ENCODE results near the gene C1orf53.

DNA sequence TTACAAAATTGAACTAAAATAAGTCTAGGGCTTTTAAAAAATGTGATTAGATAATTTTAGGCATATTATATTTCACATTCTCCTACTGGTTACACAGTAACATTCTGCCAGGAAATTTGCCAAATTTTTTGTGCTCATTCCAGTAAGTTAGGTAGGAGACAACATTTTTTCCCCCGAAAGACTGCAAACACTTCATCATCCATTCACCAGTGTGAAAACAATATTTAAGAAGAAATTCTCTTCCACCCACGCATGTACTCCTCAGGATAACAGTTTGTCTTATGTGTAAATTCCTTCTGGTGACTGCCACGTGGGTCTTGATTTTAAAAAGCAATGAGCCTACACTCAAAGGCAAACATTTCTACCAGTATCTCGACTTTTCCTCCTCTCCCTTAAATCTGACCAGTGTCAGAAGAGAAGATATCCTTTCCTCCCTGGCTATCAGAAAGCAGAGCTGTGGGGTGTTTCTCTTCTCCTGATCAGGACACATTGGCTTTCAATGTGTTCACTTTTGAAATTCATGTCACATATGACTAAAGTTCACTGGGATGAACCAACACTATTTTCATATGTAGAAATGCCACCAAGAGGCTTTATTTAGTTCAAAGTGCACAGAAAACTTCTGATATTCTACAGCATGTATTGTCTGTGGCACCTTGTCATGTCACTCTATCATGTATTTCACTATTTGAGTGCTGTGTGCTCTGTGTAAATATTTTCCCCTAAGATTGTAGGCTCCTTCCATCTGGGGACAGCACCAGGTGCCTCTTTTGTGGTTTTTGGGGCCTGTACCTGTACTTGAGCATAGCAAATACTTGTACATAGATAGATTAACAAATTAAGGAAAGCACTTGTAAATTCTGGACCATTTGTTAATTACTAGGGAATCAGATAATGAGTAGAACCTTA lies 53.3 kb downstream of the C1orf53 start:
- TF ChIP-seq, protein P1, sequence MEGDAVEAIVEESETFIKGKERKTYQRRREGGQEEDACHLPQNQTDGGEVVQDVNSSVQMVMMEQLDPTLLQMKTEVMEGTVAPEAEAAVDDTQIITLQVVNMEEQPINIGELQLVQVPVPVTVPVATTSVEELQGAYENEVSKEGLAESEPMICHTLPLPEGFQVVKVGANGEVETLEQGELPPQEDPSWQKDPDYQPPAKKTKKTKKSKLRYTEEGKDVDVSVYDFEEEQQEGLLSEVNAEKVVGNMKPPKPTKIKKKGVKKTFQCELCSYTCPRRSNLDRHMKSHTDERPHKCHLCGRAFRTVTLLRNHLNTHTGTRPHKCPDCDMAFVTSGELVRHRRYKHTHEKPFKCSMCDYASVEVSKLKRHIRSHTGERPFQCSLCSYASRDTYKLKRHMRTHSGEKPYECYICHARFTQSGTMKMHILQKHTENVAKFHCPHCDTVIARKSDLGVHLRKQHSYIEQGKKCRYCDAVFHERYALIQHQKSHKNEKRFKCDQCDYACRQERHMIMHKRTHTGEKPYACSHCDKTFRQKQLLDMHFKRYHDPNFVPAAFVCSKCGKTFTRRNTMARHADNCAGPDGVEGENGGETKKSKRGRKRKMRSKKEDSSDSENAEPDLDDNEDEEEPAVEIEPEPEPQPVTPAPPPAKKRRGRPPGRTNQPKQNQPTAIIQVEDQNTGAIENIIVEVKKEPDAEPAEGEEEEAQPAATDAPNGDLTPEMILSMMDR (IDR thresholded peaks at IDR 0.05; ENCODE audit: poor library complexity, severe bottlenecking), result no peak
- TF ChIP-seq EZH2 (IDR thresholded peaks at IDR 0.05; ENCODE audit: borderline replicate concordance, insufficient read depth, low read length, poor library complexity, severe bottlenecking) (no peak), POLR2AphosphoS5 (IDR thresholded peaks at IDR 0.05) (no peak), RAD21 (conservative IDR thresholded peaks at IDR 0.05) (no peak), EP300 (conservative IDR thresholded peaks at IDR 0.05; ENCODE audit: poor library complexity, severe bottlenecking) (no peak), MXI1 (conservative IDR thresholded peaks at IDR 0.05; ENCODE audit: poor library complexity, severe bottlenecking) (no peak)
- TF ChIP-seq, protein P2, sequence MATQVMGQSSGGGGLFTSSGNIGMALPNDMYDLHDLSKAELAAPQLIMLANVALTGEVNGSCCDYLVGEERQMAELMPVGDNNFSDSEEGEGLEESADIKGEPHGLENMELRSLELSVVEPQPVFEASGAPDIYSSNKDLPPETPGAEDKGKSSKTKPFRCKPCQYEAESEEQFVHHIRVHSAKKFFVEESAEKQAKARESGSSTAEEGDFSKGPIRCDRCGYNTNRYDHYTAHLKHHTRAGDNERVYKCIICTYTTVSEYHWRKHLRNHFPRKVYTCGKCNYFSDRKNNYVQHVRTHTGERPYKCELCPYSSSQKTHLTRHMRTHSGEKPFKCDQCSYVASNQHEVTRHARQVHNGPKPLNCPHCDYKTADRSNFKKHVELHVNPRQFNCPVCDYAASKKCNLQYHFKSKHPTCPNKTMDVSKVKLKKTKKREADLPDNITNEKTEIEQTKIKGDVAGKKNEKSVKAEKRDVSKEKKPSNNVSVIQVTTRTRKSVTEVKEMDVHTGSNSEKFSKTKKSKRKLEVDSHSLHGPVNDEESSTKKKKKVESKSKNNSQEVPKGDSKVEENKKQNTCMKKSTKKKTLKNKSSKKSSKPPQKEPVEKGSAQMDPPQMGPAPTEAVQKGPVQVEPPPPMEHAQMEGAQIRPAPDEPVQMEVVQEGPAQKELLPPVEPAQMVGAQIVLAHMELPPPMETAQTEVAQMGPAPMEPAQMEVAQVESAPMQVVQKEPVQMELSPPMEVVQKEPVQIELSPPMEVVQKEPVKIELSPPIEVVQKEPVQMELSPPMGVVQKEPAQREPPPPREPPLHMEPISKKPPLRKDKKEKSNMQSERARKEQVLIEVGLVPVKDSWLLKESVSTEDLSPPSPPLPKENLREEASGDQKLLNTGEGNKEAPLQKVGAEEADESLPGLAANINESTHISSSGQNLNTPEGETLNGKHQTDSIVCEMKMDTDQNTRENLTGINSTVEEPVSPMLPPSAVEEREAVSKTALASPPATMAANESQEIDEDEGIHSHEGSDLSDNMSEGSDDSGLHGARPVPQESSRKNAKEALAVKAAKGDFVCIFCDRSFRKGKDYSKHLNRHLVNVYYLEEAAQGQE (IDR thresholded peaks at IDR 0.05; ENCODE audit: borderline replicate concordance), result no peak
